ENCODE results near the gene DHX29.

DHX29 gene

GRCh38 chr5:55304584-55304983 lies 2.9 kb downstream of the DHX29 start:
- Histone ChIP-seq H3K36me3 (ENCODE audit: control insufficient read depth in 2 of 2, insufficient read depth in 1 of 2, low read length in 2 of 2) (peaks cover 7 to 9% of the 10 kb centered on the region in 2 experiments), H3K9me3 (ENCODE audit: control insufficient read depth, insufficient read depth, low read depth, low read length) (no peaks in the 10 kb centered on the region), H3K4me3 (ENCODE audit: low read depth, low read length) (no peak overlapping the region), H3K27ac (ENCODE audit: extremely low read depth, low read depth, low read length) (no peak overlapping the region), H3K4me1 (ENCODE audit: control insufficient read depth, insufficient read depth, low read length) (no peaks in the 10 kb centered on the region)
- CTCF ChIA-PET: no interaction called here
- POLR2A ChIA-PET: no interaction called here
- TF ChIP-seq ZNF701 (tag by site-specific recombination; IDR thresholded peaks at IDR 0.05) (no peak), PATZ1 (tag by site-specific recombination; IDR thresholded peaks at IDR 0.05) (no peak), ZBTB48 (tag by site-specific recombination; IDR thresholded peaks at IDR 0.05) (no peak), ZNF433 (tag by site-specific recombination; IDR thresholded peaks at IDR 0.05; ENCODE audit: low read depth) (no peak), OSR2 (tag by site-specific recombination; IDR thresholded peaks at IDR 0.05) (no peak), PRDM1 (tag by site-specific recombination; IDR thresholded peaks at IDR 0.05) (no peak), BCL11B (tag by site-specific recombination; IDR thresholded peaks at IDR 0.05; ENCODE audit: low read depth) (no peak), ZSCAN16 (tag by site-specific recombination; IDR thresholded peaks at IDR 0.05) (no peak), SETDB1 (IDR thresholded peaks at IDR 0.05; ENCODE audit: insufficient read length, low read length) (no peak), ZNF555 (tag by site-specific recombination; conservative IDR thresholded peaks at IDR 0.05) (no peak), ZBTB7A (tag by site-specific recombination; IDR thresholded peaks at IDR 0.05; ENCODE audit: low read depth) (no peak), ZSCAN23 (tag by site-specific recombination; IDR thresholded peaks at IDR 0.05) (no peak), ZNF707 (tag by site-specific recombination; IDR thresholded peaks at IDR 0.05) (no peak), ZNF529 (tag by site-specific recombination; IDR thresholded peaks at IDR 0.05; ENCODE audit: insufficient replicate concordance) (no peak), SP3 (tag by site-specific recombination; IDR thresholded peaks at IDR 0.05) (no peak), IKZF3 (tag by site-specific recombination; IDR thresholded peaks at IDR 0.05) (no peak), SCRT2 (tag by site-specific recombination; IDR thresholded peaks at IDR 0.05) (no peak), MZF1 (tag by site-specific recombination; IDR thresholded peaks at IDR 0.05; ENCODE audit: borderline replicate concordance) (no peak), ZNF777 (tag by site-specific recombination; IDR thresholded peaks at IDR 0.05; ENCODE audit: borderline replicate concordance) (no peak)
- TF ChIP-seq, protein P1, sequence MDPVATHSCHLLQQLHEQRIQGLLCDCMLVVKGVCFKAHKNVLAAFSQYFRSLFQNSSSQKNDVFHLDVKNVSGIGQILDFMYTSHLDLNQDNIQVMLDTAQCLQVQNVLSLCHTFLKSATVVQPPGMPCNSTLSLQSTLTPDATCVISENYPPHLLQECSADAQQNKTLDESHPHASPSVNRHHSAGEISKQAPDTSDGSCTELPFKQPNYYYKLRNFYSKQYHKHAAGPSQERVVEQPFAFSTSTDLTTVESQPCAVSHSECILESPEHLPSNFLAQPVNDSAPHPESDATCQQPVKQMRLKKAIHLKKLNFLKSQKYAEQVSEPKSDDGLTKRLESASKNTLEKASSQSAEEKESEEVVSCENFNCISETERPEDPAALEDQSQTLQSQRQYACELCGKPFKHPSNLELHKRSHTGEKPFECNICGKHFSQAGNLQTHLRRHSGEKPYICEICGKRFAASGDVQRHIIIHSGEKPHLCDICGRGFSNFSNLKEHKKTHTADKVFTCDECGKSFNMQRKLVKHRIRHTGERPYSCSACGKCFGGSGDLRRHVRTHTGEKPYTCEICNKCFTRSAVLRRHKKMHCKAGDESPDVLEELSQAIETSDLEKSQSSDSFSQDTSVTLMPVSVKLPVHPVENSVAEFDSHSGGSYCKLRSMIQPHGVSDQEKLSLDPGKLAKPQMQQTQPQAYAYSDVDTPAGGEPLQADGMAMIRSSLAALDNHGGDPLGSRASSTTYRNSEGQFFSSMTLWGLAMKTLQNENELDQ (tag by site-specific recombination; IDR thresholded peaks at IDR 0.05; ENCODE audit: low read depth): no peak

DNA sequence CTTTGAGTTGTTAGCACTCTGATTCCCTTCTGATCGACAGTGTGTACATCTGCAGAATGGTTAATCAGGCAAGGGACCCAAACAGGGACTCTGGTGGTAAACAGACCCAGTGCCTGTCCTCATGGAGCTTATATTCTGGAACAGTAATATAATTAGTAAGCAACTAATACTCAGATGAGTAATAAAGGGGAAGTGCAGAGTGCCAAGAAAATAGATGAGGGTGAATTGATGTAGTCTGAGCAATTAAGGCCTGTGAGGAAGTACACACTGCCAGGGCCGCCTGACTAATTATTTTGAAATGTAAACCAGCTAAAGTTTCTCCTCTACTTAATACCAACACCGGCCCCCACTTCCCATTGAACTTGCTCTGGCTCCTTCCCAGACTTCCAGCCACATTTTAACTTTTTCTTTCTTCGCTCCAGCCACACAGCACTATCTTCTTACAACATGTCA lies 4.2 kb downstream of the DHX29 start:
- Histone ChIP-seq H3K9me3 (ENCODE audit: control insufficient read depth, insufficient read depth, low read depth, low read length) (no peaks in the 10 kb centered on the region), H3K27ac (ENCODE audit: extremely low read depth, low read depth, low read length) (no peak overlapping the region), H3K4me1 (ENCODE audit: control insufficient read depth, insufficient read depth, low read length) (no peaks in the 10 kb centered on the region), H3K36me3 (ENCODE audit: control insufficient read depth in 2 of 2, insufficient read depth in 1 of 2, low read length in 2 of 2) (peaks cover 7 to 10% of the 10 kb centered on the region in 2 experiments), H3K4me3 (ENCODE audit: low read depth, low read length) (no peak overlapping the region)
- POLR2A ChIA-PET: no interaction called here
- TF ChIP-seq ZNF555 (tag by site-specific recombination; conservative IDR thresholded peaks at IDR 0.05): no peak
- CTCF ChIA-PET: no interaction called here

GRCh38 chr5:55300890-55301289 lies 6.6 kb downstream of the DHX29 start:
- Histone ChIP-seq H3K4me3 (ENCODE audit: low read depth, low read length) (no peak overlapping the region), H3K9me3 (ENCODE audit: control insufficient read depth, insufficient read depth, low read depth, low read length) (no peaks in the 10 kb centered on the region), H3K27ac (ENCODE audit: extremely low read depth, low read depth, low read length) (no peak overlapping the region), H3K4me1 (ENCODE audit: control insufficient read depth, insufficient read depth, low read length) (no peaks in the 10 kb centered on the region), H3K36me3 (ENCODE audit: control insufficient read depth in 2 of 2, insufficient read depth in 1 of 2, low read length in 2 of 2) (peaks cover 20 to 29% of the 10 kb centered on the region in 2 experiments)
- ChIA-PET POLR2A (no interaction called here), CTCF (no interaction called here)
- no peak for TF ChIP-seq ZNF146 (tag by site-specific recombination; IDR thresholded peaks at IDR 0.05)
- no peak for TF ChIP-seq SCRT1 (tag by site-specific recombination; IDR thresholded peaks at IDR 0.05; ENCODE audit: borderline replicate concordance)
- TF ChIP-seq, protein P2, sequence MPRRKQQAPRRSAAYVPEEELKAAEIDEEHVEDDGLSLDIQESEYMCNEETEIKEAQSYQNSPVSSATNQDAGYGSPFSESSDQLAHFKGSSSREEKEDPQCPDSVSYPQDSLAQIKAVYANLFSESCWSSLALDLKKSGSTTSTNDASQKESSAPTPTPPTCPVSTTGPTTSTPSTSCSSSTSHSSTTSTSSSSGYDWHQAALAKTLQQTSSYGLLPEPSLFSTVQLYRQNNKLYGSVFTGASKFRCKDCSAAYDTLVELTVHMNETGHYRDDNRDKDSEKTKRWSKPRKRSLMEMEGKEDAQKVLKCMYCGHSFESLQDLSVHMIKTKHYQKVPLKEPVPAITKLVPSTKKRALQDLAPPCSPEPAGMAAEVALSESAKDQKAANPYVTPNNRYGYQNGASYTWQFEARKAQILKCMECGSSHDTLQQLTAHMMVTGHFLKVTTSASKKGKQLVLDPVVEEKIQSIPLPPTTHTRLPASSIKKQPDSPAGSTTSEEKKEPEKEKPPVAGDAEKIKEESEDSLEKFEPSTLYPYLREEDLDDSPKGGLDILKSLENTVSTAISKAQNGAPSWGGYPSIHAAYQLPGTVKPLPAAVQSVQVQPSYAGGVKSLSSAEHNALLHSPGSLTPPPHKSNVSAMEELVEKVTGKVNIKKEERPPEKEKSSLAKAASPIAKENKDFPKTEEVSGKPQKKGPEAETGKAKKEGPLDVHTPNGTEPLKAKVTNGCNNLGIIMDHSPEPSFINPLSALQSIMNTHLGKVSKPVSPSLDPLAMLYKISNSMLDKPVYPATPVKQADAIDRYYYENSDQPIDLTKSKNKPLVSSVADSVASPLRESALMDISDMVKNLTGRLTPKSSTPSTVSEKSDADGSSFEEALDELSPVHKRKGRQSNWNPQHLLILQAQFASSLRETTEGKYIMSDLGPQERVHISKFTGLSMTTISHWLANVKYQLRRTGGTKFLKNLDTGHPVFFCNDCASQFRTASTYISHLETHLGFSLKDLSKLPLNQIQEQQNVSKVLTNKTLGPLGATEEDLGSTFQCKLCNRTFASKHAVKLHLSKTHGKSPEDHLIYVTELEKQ (tag by site-specific recombination; IDR thresholded peaks at IDR 0.05; ENCODE audit: borderline replicate concordance): no peak
- TF ChIP-seq ZNF248 (tag by site-specific recombination; IDR thresholded peaks at IDR 0.05): no peak
- TF ChIP-seq ZNF664 (tag by site-specific recombination; IDR thresholded peaks at IDR 0.05): no peak

Data from HEK293 (cell line).